Gastrocnemius medialis (tissue), 4 donors: ENCODE results near the gene SGMS1.

Experiments used
- POLR2A ChIP-seq, 2 donors: fragments of 450-650 bp; IDR thresholded peaks; one replicate each; pipeline ENCODE4 v1.6.1; 2017; ENCODE audit warnings: antibody characterized with exemption in 2 of 2, mild to moderate bottlenecking in 2 of 2, moderate library complexity in 2 of 2
- TF ChIP-seq, protein P1 (sequence below), 5 experiments: fragments of 450-650 bp in 3 of 5; fragments of 200-600 bp in 2 of 5; sonication (generic) in 2 of 5; IDR thresholded peaks in 4 of 5; conservative IDR thresholded peaks in 1 of 5; 1 replicate in 4 of 5; 2 replicates in 1 of 5; pipeline ENCODE4 v1.5.1; 2016 to 2019; ENCODE audit warnings: antibody characterized with exemption in 5 of 5, mild to moderate bottlenecking in 3 of 5, moderate library complexity in 3 of 5

DNA sequence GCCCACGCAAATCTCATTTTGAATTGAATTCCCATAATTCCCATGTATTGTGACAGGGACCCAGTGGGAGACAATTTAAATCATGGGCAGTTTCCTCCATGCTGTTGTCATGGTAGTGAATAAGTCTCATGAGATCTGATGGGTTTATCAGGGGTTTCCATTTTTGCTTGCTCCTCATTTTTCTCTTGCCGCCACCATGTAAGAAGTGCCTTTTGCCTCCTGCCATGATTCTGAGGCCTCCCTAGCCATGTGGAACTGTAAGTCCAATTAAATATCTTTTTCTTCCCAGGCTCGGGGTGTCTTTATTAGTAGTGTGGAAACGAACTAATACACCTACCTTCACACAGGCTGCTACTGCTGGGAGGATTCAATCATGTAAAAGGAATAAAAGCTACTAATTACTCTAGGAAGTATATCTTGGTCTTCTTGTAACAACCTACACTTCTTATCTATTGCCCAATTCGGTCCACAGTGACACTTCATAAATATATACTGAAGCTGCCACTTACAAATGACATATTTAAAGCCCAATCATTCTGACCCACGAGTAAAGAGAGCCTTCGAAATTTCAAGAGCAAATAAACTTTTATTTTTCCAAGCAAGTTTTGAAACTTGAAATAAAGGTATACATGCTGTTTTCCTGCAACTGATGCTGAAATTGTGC is 272.1 kb downstream of the SGMS1 start:
- TF ChIP-seq, protein P1, sequence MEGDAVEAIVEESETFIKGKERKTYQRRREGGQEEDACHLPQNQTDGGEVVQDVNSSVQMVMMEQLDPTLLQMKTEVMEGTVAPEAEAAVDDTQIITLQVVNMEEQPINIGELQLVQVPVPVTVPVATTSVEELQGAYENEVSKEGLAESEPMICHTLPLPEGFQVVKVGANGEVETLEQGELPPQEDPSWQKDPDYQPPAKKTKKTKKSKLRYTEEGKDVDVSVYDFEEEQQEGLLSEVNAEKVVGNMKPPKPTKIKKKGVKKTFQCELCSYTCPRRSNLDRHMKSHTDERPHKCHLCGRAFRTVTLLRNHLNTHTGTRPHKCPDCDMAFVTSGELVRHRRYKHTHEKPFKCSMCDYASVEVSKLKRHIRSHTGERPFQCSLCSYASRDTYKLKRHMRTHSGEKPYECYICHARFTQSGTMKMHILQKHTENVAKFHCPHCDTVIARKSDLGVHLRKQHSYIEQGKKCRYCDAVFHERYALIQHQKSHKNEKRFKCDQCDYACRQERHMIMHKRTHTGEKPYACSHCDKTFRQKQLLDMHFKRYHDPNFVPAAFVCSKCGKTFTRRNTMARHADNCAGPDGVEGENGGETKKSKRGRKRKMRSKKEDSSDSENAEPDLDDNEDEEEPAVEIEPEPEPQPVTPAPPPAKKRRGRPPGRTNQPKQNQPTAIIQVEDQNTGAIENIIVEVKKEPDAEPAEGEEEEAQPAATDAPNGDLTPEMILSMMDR (IDR thresholded peaks at IDR 0.05 in 4 of 5, conservative IDR thresholded peaks at IDR 0.05 in 1 of 5) = no peak
- no peak for TF ChIP-seq POLR2A (IDR thresholded peaks at IDR 0.05)
